GM18519 (cell line): Measurements from ENCODE around the gene GLB1L3.

Experiments used
- ATAC-seq: cut with Tn5 transposase; IDR thresholded peaks from one replicate; pipeline ENCODE4 v1.9.1; 2021; ENCODE audit warnings: mild to moderate bottlenecking, moderate library complexity; ENCODE audit not compliant: unreplicated experiment, low FRiP score

The GLB1L3 gene

DNA sequence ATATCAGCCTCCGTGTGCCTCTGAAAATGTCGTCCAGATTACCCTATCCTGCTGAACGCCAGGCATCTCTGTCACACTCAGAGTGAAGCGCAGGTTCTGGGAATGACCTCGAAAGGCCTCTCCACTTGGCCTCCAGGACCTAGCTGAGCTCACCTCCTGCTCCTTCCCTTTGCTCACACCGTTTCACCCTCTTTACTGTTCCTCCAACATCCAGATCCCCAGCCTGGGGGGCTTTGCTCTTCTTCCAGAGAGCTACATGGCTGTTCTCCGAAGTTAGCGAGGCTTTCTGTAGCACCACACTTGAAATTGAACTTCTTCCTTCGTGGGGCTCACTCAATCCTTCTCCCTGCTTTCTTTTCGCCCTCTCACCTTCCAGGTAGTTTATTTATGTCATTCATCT, 83.5 kb downstream of the GLB1L3 start:
- no peak for ATAC-seq

DNA sequence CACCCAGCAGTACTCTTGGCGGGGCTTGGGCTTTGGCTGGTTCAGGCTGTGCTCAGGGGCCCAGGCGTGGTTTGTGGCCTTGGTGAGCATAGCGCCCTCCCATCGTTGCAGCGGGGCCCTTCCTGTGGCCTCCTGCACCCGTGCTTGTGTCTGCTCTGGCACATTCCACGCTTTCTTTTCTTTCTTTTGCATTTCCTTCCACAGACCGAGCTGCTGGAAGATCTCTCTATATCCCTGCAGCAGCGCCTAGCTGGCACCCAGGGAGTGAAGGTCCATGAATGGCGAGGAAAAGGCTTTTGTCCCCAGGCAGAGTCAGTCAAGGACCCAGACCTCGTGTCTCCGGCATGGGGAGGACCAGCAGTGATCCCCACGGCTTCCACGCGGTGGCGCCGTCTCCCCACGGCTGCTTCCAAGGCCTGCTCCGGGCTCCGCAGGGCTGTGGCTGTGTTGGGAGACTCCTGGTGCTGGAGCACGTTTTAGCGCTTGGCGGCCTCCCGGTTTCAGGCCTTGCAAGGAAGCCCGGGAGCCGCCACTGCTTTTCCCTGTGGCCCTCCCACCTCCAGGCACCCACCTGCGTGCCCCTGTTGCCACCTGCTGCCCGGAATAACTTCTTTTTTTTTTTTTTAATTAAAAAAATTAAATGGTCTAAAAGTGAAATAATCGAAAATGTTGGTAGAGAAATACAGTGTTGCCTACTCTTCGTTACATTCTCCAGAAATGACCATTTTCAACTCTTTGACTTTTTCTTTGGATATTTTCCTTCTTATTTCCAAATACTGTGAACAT, 84.1 kb downstream of the GLB1L3 start:
- peak; percentile 83 for ATAC-seq

DNA sequence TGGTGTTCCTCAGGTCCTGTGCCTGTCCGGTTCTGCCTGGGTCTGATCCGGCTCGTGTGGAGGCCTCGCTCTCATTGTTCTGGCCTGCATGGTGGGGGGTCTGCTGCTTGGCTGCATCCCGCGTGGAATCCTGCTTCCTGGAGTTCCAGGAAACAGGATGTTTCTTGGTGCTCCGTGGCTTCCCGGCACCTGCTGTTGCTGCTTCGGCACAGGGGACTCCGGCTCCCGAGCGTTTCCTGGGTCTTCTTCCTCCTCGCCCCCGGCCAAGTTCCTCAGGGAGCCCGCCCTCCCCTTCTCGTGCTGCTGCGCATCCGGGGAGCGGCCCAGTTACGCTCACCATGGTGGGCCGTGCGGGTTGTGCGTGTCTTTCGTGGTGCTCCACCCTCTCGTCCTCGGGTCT, 85.5 kb downstream of the GLB1L3 start:
- ATAC-seq: no peak

DNA sequence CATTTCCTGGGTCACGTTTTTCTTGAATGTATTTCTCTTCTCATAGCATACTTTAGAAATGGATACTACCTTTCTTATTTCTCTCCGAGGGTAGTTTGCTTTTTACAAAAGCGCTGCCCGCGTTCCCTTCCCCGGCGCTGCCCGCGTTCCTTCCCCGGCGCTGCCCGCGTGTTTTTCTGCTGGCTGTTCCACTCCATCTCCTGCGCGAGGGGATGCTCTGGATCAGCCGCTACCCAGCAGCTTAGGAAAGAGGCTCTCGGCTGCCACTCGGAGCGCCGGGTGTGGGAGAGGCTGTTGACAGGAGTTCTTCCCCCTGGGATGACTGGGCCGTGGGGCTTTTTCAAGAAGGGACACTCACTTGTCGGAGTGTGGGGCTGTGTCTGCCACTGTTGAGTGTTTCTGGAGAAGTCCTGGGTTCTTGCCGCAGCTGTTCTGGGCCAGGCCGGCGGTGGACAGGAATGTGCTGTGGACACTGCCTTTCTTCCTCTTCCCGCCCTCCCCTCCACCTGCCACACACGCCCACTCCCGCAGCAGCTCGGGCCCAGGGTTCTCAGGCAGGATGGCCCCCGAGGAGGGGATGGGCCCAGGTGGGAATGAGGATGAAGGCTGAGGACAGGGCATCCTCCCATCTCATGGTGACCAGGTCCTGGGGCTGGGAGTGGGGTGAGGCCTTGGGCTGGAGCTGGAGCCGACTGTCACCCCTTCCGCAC, 86.2 kb downstream of the GLB1L3 start:
- no peak for ATAC-seq

DNA sequence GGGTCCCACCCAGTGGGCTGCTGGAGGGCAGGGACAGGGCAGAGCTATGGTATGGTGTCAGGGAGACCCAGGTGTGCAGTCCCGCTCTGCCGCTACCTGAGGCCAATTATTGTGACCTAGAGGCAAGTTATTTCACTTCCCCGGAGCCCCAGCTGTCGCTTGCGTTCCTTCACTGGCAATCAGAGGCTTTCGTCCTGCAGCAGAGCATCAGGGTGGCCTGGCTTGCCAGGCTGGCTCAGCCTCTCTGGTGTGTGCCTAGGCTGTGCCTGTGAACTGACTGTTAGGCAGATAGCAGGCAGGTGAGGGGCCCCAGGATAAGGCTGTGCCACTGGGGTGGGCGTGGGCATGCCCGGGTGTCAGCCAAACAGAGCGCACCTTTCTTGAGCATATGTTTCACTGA, 87.0 kb downstream of the GLB1L3 start:
- no peak for ATAC-seq

DNA sequence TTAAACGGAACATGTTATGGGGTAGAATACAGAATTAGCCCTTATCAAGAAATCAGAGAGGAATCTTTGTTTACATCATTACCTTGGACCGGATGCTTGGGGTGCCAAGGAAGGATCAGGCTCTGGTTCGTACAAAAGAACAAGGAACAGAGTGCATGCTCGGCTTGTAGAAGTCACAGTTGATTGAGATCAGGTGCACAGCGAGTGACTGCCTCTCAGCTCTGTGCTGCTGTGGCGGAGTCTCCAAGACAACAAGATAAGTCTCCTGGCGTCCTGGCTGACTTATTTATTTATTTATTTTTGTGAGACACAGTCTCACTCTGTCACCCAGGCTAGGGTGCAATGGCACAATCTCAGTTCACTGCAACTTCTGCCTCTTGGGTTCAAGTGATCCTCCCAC, 87.4 kb downstream of the GLB1L3 start:
- no peak for ATAC-seq

DNA sequence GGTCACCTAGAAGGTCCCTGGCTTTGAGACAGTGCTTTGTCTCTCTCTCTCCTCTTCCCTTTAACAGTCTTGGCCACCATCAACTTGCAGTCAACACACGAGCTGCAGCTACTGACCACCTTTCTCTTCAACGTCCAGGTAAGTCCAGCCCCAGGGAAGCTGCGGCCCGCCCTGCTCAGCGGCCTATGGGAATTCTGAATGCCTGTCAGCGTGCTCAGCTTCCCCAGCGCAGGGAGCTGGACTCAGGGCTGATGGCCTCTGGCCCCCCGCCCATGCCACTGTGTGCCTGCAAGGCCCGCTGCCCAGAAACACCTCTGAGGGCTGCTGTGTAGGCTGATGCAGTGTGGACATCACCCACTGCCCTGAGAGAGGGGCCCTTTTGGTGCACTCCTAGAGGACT, 88.1 kb downstream of the GLB1L3 start:
- no peak for ATAC-seq

DNA sequence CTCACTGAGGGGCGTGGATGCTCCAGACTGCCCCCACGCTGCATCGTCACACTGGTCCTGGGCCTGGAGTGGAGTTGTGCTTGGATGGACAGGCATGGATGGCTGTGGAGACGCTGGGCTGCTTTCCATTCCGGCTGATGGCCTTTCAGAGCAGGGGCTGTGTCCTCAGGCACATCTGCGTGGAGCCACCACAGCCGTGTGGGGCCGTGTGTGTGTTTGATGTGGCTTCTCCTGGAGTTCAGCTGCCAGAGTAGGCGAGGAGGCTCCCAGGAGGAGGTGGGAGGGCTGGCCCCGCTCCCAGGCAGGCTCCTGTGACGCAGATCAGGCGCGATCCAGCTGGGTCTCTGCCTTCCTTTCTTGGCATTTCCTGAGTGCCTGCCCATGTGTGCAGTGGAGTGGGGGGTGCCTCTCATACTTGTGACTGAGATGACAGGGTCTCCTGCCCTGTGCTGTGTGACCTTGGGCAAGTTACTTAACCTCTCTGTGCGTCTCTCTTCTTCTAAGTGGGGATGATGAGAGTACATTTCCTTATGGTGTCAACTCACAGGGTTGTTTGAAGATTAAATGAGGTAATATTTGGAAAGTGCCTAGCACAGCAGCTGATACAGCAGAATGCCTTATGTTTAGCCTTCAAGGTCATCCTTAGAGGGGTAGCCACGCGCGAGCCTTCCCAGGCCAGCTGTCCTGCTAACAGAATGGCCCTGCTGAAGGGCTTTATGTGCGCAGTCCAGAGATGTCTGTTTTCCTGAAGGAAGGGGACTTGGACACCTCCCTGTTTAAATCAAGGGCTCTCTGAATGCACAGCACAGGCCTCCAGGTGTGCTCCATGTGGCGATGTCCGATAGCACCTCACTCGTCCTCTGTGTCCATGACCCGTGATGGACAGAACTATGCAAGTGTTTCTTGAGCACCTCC, 89.1 kb downstream of the GLB1L3 start:
- no peak for ATAC-seq

DNA sequence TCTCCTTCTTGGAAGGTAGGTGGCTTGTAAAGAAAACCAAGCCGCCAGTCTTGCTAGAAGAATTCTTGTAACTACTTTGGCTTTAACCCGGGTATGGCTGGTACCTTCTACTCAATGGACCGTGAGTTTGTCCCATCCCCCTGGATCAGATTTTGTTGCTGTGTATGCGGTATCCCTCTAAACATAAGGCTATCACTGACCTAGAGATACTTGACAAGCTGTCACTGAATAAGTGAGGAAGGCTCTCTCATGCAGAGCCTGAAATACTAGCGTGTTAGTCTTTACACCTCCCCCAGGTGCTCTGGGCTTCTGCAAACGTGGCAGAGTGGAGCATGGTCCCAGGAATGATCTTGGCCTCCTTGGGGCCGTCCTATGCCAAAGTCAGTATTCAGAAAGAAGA, 90.1 kb downstream of the GLB1L3 start:
- ATAC-seq: no peak

DNA sequence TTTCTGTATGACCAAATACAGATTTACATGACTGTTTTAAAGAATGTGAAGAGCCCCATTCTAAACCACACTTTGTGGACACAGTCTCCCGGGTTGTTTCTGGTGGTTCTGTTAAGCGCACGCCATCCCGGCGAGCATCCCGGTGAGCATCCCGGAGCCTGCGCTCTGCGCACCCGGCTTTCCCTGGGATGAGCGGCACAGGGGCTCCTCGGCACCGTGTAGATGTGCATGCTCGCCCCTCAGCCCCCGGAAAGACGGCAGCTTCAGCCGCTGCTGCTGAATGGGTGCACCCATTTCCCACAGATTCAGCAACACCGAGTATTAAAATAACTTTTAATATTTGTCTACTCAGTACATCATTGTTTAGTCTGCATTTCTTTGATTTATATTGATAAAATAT, 91.6 kb downstream of the GLB1L3 start:
- ATAC-seq: no peak
